ENCODE measurements around the gene FBXO42.
"Not testable (repeated sequence)": the region's sequence is repeated elsewhere in the genome, so short reads cannot be mapped to it uniquely, and the experiment has no call there.

FBXO42 gene

GRCh38 chr1:16218014-16218673 is 134.1 kb downstream of the FBXO42 start:
- no peak for DNase-seq (ENCODE audit: low spot score)

GRCh38 chr1:16217061-16217785 is 135.1 kb downstream of the FBXO42 start:
- peak; percentile 98 for DNase-seq (ENCODE audit: low spot score)

GRCh38 chr1:16215882-16216753 is 136.2 kb downstream of the FBXO42 start:
- peak; percentile 99 for DNase-seq (ENCODE audit: low spot score)

- DNase-seq (ENCODE audit: low spot score): not testable (repeated sequence)
Observed at GRCh38 chr1:16215240-16215639, 137.0 kb downstream of the FBXO42 start.

- not testable (repeated sequence) for DNase-seq (ENCODE audit: low spot score)
Observed at GRCh38 chr1:16213544-16213943, 138.7 kb downstream of the FBXO42 start.

DNA sequence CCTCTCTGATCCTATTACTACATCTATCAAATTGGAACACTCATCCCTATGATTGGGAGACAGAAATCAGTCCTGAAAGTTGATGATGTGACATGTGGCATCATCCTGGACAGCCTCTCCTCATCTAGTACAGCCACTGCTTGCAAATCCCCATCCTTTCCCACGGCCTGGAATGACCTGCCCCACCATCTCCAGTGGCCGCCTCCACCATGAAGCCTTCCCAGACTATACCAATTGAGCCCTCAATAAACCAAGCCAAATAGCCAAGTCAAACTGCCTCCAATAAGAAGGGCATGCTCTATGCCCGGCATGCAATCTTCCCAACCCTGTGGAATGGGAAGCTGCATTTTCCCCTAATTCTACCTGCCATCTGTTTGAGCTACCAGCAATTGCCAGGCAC is 139.3 kb downstream of the FBXO42 start:
- DNase-seq (ENCODE audit: low spot score): no peak

GRCh38 chr1:16212251-16212961 is 139.9 kb downstream of the FBXO42 start, which contains the start of gene ARHGEF19:
ARHGEF19 (minus strand) TSS chr1:16212652; CDS start chr1:16209054, 3,598 bp downstream.
- no peak for DNase-seq (ENCODE audit: low spot score)

DNA sequence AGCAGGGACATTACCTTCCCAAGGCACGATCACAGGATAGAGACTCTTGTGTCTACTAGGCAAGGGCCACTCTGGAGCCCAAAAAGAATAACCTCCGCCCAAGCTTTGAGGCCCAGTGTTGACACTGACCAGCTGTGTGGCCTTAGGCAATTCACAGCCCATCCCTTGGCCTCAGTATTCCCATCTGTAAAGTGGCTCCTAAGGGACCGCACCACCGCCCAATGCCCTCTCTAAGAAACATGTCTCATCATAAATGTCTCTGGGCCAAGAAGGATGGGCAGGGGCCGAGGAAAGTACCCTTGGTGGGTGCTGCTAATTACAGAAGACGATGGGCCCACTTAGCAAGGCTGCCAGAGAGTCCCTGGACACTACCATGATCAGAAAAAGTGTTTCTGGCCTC is 140.5 kb downstream of the FBXO42 start:
- DNase-seq (ENCODE audit: low spot score): no peak

DNA sequence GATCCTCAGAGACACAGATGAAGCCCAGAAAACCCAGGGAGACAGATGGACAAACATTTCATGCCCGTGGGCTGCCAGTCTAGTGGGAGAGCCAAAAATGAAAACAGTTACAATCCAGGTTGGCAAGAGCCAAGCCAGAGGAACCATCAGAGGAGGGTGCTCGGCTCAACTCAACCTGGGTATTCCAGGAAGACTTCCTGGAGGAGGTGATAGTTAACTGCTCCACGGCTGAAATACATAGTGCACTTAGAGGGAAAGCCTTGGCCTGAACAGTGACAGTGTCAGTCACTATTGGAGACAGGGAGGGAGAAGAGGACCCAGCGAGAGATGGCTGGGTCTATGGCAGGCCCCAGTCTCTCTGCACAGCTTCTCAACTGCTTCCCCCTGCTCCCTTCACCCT is 141.7 kb downstream of the FBXO42 start:
- no peak for DNase-seq (ENCODE audit: low spot score)

DNA sequence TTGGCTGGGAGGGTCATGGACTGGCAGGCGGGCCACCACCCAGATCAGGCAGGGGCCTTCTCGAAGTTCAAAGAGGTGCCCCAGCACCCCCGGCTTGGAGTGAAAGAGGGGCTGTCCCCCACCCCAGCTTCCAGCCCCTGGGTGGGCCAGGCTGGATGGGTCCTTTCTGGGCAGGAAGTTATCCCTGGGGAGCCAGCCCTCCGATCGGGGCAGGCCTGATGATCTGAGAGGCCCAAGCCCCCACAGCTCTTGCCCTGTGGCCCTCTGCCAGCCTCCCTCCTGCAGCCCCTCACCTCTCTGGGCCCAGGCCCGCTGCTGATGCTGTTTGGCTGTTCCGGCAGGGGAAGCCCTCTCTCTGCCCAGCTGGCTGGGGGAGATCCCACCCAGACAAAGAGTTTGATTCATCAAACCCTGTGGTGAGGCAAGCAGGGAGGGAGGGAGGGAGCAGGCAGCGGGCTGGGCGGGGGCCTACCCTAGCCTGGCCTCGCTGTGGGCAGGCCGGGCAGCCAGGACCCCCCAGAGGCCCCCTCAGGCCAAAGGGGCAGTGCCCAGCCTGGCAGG is 142.4 kb downstream of the FBXO42 start:
- DNase-seq (ENCODE audit: low spot score): no peak

GRCh38 chr1:16209132-16209846 is 143.0 kb downstream of the FBXO42 start:
- DNase-seq (ENCODE audit: low spot score): no peak

DNA sequence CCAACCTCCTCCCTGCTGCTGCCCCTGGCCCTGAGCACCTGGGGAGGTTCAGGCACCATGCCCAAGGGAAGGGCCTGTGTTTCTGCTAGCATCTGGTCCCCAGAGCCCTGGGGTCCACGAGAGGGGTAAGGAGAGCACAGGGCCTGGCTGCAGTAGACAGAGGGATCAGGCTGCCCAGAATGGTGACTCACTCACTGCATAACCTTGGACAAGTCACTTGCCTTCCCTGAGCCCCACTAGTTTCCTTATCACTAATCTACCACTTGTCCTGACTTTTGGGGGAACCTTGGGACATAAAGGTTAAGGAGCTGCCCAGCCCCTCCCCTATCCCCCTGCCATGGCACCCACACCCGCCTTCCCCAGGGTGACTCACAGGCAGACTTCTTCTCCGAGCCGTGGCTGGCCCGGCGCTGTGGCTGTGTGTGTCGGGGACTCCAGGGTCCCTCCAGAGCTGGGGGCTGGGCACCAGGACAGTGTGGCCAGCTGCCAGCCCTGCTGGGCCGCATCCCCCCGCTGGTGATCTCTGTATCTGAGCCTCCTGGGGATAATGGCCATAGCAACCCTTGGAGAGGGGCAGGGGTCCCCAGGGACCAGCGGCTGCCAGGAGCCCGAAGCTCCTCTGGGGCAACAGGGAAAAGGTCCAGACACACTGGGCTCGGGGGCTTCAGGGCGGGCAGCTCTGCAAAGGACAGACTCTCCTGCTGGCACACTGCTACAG is 143.9 kb downstream of the FBXO42 start:
- DNase-seq (ENCODE audit: low spot score): no peak

DNA sequence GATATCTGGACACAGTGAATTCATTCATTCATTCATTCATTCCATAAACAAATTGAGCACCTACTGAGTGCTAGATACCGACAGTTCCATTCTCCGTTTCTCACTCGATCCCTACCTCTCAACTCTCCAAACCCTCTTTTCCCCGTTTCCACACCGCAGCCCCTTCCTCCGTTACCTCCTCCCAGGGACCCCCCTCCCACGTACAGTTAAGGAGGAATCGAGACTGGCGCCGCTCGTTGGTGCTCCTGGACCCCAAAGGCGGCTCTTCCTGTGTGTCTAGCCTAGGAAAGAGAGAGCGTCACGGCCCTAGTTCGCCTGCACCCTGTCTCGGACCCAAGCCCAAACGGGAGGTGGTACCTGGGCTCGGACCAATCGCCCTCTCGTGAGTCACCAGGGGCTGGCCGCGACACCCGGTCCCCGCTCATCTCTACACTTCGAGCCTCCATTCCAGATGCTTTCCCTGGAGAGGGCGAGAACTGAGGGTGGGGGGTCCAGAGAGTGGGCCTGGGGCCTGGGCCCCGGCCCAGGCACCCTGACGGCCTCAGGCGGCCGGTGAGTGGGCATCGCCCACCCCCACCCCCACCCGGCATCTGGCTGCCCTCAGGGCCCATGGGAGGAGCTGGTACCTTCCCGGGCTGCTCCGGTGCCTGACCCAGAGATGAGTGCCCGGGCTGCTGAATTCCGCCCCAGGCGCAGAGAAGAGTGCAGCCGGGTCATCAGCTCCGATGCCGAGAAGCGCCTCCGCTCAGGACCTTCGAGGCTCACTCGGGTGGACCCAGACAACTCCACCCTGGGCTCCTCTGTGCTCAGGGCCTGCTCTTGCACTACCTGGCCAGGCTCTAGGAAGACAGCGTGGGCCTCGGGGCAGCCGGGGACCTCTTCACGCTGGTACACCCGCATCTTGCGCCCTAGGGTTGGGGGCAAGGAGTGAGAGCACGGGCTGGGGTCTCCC is 144.7 kb downstream of the FBXO42 start:
- DNase-seq (ENCODE audit: low spot score): no peak

DNA sequence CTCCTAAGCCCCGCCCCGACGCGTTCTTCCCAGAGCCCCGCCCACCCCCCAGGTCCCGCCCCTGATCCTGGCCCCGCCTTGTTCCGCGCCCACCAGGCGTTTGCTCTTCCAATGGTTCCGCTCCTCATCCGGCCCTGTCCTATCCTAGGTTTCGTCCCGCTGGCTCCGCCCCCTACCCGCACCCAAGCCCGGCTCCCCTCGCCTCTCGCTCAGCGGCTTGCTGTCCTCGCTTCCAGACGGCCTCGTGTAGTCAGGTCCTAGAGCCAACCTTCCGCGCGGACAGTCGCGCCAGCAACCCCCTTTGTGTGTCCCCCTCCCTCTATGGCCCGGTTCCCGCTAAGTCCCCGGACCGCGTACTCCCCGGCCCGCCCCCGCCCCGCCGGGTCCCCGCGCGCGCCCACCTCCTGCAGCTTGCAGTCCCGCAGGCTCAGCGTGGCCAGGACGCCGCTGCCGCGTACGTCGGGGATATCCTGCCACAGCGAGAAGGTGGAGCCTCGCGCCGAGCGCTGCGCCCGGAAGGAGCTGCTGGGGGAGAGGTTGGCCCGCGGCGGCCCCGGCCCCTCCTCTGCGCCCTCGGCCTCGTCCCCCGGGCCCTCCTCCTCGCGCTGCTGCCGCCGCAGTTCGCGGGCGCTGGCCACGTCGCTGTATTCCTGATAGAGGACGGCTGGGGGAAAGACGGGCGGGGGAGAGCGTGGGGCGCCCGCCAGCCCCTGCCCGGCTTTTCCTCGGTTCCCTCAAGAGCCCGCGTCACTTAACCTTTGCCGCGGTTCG is 145.5 kb downstream of the FBXO42 start:
- DNase-seq (ENCODE audit: low spot score): peak; percentile 96

DNA sequence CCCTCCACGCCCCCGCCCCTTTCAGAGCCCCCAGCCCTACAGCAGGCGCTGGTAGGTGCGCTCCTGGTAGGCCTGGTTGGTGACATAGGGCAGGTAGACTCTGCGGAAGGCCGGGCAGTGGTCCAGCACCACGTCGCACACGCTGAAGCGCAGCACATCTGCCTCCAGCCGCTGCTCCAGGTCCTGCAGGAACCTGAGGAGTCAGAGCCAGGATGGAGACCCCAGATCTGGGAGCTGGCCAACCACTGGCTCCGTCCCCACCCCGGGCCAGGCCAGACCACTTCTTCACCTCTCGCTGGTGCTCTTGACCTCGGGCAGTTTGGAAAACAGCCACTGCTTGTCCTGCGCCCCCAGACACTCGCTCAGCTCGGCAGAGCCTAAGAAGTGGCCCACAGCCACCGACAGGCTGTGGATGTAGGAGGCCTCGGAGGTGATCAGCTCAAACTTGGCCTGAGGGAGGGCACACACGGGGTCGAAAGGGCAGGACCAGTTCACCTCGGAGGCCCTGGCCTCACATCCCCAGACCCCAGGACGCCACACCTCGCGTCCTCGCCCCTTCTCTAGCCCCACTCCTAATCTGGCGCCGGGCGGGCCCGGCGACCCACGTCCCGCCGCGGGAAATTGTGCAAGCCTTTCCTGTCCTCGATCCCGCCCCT is 146.3 kb downstream of the FBXO42 start:
- DNase-seq (ENCODE audit: low spot score): no peak

DNA sequence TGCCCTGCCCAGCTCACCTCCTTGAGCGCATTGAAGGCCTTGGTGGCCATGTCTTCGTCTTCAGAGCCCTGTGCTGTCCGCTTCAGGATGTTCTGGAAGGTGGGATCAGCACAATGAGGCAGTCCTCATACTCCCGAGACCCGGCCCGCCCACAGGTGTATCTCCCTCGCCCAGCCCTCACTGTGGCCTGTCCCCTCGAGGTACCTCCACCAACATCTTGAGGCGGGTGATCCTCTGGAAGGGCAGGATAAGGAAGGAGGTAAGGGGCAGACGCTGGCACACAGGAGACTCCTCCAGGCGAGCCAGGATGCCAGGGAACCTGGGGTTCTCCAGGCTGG is 147.0 kb downstream of the FBXO42 start:
- DNase-seq (ENCODE audit: low spot score): no peak

DNA sequence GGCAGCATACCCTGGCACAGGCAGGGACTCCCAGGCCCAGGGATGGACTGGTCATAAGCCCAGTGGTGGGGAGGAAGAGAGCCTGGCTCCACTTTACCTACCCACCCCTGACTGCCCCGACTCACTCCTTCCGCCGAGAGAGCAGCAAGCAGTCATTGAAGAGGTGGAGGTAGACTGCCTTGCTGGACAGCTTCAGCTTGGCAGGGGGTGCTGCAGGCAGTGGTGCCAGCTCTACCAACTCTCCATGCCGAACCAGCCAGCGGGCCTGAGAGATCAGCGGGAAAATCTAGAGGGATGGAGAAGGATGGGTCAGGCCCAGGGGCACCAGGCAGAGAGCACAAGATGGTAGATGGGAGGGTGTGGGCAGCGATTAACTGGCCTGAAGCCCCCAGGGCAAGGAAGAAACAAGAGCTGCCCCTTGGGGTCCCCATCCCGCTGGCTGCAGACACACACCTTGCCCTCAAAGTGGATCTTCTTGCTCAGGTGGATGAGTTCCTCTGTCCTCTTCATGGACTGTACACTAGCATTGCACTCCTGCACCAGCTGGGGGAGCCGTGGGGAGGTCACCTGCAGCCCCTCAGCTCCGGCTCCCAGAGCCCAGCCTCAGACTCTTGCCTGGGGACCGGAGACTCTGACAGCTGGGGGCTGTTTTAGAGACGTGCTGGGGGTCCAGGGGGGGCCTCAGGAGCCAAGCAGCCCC is 147.5 kb downstream of the FBXO42 start:
- DNase-seq (ENCODE audit: low spot score): peak; percentile 56
